ENCODE data around the gene TMPRSS13.
"Not testable (repeated sequence)": the region's sequence is repeated elsewhere in the genome, so short reads cannot be mapped to it uniquely, and the experiment has no call there.

Gene TMPRSS13

DNA sequence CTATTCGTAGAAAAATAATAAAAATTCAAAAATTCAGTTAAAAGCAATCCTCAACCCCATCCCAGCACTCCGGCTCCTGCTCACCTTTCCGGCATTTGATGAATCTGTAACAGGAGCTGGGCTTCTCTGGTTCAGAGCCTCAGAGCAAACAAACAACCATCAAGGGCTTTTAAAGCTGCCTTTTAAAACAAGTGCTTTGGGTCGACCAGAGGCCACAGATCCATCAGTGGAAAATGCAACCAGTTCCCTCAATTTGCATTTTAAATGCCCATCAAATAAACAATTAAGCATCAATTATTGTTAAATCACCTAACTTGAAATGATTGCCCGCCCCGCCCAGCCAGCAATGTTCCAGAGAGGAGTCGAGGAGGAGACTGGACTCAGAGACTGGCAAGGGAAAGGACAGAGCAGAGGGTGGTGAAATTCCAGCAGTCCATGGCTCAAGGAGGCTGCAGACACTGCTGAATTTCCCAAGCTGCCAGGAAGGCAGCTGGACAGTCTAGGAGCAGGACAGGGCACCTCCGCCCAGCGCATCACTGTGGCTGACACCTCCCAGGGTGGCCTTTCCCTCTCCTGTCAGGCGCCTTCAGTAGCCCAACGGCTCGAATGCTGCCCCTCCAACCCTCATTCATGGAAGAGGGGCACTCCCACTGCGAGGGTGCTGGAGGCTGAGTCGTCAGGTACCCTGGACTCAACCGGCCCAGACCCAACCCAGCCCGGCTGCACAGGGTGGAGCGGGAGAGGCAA is 60.2 kb downstream of the TMPRSS13 start:
- no peak overlapping the region for H4K91ac ChIP-seq (ENCODE audit: low read depth, low read length)
- H3K4me1 ChIP-seq (ENCODE audit: control insufficient read depth in 1 of 2, insufficient read depth in 2 of 2, low read length in 2 of 2), result peaks cover 0 to 5% of the 10 kb centered on the region in 2 experiments
- no peak overlapping the region for H3K9ac ChIP-seq (ENCODE audit: low read length)
- no peak for DNase-seq
- H2BK5ac ChIP-seq (ENCODE audit: low read depth, low read length, poor library complexity), result no peak overlapping the region
- WGBS (ENCODE audit: extremely low coverage, insufficient coverage, insufficient read length), result no CpG with 5 or more reads among the region's 17 CpGs
- H2AK5ac ChIP-seq (ENCODE audit: low read length), result no peak overlapping the region
- H3K4ac ChIP-seq (ENCODE audit: low read depth, low read length), result no peak overlapping the region
- H2BK12ac ChIP-seq (ENCODE audit: low read length), result no peak overlapping the region
- no peak overlapping the region for H3K23ac ChIP-seq (ENCODE audit: low read length)
- no peak overlapping the region for H3K4me3 ChIP-seq (ENCODE audit: low read depth, low read length)
- H4K12ac ChIP-seq (ENCODE audit: low read depth, low read length), result no peak overlapping the region
- no peak overlapping the region for H2BK120ac ChIP-seq (ENCODE audit: insufficient read depth, low read length, poor library complexity)
- H3K27me3 ChIP-seq (ENCODE audit: insufficient read depth, low read length), result peaks cover 4% of the 10 kb centered on the region
- H3K14ac ChIP-seq (ENCODE audit: low read length), result no peak overlapping the region
- no peak overlapping the region for H2AFZ ChIP-seq (ENCODE audit: insufficient read depth, low read length, poor library complexity)
- H3K9me3 ChIP-seq (ENCODE audit: insufficient read depth, low read depth, low read length), result no peaks in the 10 kb centered on the region
- H3K27ac ChIP-seq (ENCODE audit: low read depth, low read length), result no peak overlapping the region
- no peaks in the 10 kb centered on the region for H3K36me3 ChIP-seq (ENCODE audit: control insufficient read depth in 1 of 2, insufficient read depth in 2 of 2, low read length in 2 of 2)
- no peaks in the 10 kb centered on the region for H3K79me2 ChIP-seq (ENCODE audit: control insufficient read depth, insufficient read depth, low read length, poor library complexity)
- no peak overlapping the region for H3K4me2 ChIP-seq (ENCODE audit: low read length)
- no peak overlapping the region for H3K18ac ChIP-seq (ENCODE audit: low read length)
- no peak overlapping the region for H4K8ac ChIP-seq (ENCODE audit: low read depth, low read length)
- H3K79me1 ChIP-seq (ENCODE audit: low read length), result no peaks in the 10 kb centered on the region

- no peak for DNase-seq
- H2BK120ac ChIP-seq (ENCODE audit: insufficient read depth, low read length, poor library complexity), result no peak overlapping the region
- no peak overlapping the region for H3K9ac ChIP-seq (ENCODE audit: low read length)
- H2AFZ ChIP-seq (ENCODE audit: insufficient read depth, low read length, poor library complexity), result no peak overlapping the region
- peaks cover 0 to 5% of the 10 kb centered on the region in 2 experiments for H3K4me1 ChIP-seq (ENCODE audit: control insufficient read depth in 1 of 2, insufficient read depth in 2 of 2, low read length in 2 of 2)
- H3K14ac ChIP-seq (ENCODE audit: low read length), result no peak overlapping the region
- no peak overlapping the region for H3K4me3 ChIP-seq (ENCODE audit: low read depth, low read length)
- no peaks in the 10 kb centered on the region for H3K27me3 ChIP-seq (ENCODE audit: insufficient read depth, low read length)
- no peak overlapping the region for H4K8ac ChIP-seq (ENCODE audit: low read depth, low read length)
- no peak overlapping the region for H2AK5ac ChIP-seq (ENCODE audit: low read length)
- H3K4me2 ChIP-seq (ENCODE audit: low read length), result no peak overlapping the region
- H3K79me1 ChIP-seq (ENCODE audit: low read length), result no peaks in the 10 kb centered on the region
- H2BK12ac ChIP-seq (ENCODE audit: low read length), result no peak overlapping the region
- H3K23ac ChIP-seq (ENCODE audit: low read length), result no peak overlapping the region
- no peak overlapping the region for H4K91ac ChIP-seq (ENCODE audit: low read depth, low read length)
- no peak overlapping the region for H3K27ac ChIP-seq (ENCODE audit: low read depth, low read length)
- H3K79me2 ChIP-seq (ENCODE audit: control insufficient read depth, insufficient read depth, low read length, poor library complexity), result no peaks in the 10 kb centered on the region
- H3K4ac ChIP-seq (ENCODE audit: low read depth, low read length), result no peak overlapping the region
- H3K18ac ChIP-seq (ENCODE audit: low read length), result no peak overlapping the region
- no peaks in the 10 kb centered on the region for H3K36me3 ChIP-seq (ENCODE audit: control insufficient read depth in 1 of 2, insufficient read depth in 2 of 2, low read length in 2 of 2)
- no CpG with 5 or more reads among the region's 11 CpGs for WGBS (ENCODE audit: extremely low coverage, insufficient coverage, insufficient read length)
- H3K9me3 ChIP-seq (ENCODE audit: insufficient read depth, low read depth, low read length), result no peaks in the 10 kb centered on the region
- H4K12ac ChIP-seq (ENCODE audit: low read depth, low read length), result no peak overlapping the region
- H2BK5ac ChIP-seq (ENCODE audit: low read depth, low read length, poor library complexity), result no peak overlapping the region
Measured at GRCh38 chr11:117868088-117868487, 61.1 kb downstream of the TMPRSS13 start.

- H3K4me2 ChIP-seq (ENCODE audit: low read length), result no peak overlapping the region
- H2BK5ac ChIP-seq (ENCODE audit: low read depth, low read length, poor library complexity), result no peak overlapping the region
- H3K4me1 ChIP-seq (ENCODE audit: control insufficient read depth in 1 of 2, insufficient read depth in 2 of 2, low read length in 2 of 2), result peaks cover 0 to 5% of the 10 kb centered on the region in 2 experiments
- H3K9me3 ChIP-seq (ENCODE audit: insufficient read depth, low read depth, low read length), result peaks cover 5% of the 10 kb centered on the region
- H3K9ac ChIP-seq (ENCODE audit: low read length), result no peak overlapping the region
- H3K14ac ChIP-seq (ENCODE audit: low read length), result no peak overlapping the region
- no peaks in the 10 kb centered on the region for H3K79me1 ChIP-seq (ENCODE audit: low read length)
- H3K36me3 ChIP-seq (ENCODE audit: control insufficient read depth in 1 of 2, insufficient read depth in 2 of 2, low read length in 2 of 2), result no peaks in the 10 kb centered on the region
- H3K27ac ChIP-seq (ENCODE audit: low read depth, low read length), result no peak overlapping the region
- no peak overlapping the region for H3K18ac ChIP-seq (ENCODE audit: low read length)
- no peak overlapping the region for H4K12ac ChIP-seq (ENCODE audit: low read depth, low read length)
- H2AFZ ChIP-seq (ENCODE audit: insufficient read depth, low read length, poor library complexity), result no peak overlapping the region
- H3K79me2 ChIP-seq (ENCODE audit: control insufficient read depth, insufficient read depth, low read length, poor library complexity), result no peaks in the 10 kb centered on the region
- no peak overlapping the region for H4K8ac ChIP-seq (ENCODE audit: low read depth, low read length)
- no peak overlapping the region for H3K4ac ChIP-seq (ENCODE audit: low read depth, low read length)
- no peak for DNase-seq
- no peak overlapping the region for H2AK5ac ChIP-seq (ENCODE audit: low read length)
- H4K91ac ChIP-seq (ENCODE audit: low read depth, low read length), result no peak overlapping the region
- H2BK12ac ChIP-seq (ENCODE audit: low read length), result no peak overlapping the region
- H3K4me3 ChIP-seq (ENCODE audit: low read depth, low read length), result no peak overlapping the region
- no CpG with 5 or more reads among the region's 5 CpGs for WGBS (ENCODE audit: extremely low coverage, insufficient coverage, insufficient read length)
- no peak overlapping the region for H3K23ac ChIP-seq (ENCODE audit: low read length)
- no peaks in the 10 kb centered on the region for H3K27me3 ChIP-seq (ENCODE audit: insufficient read depth, low read length)
- no peak overlapping the region for H2BK120ac ChIP-seq (ENCODE audit: insufficient read depth, low read length, poor library complexity)
Measured at GRCh38 chr11:117866526-117866925, 62.7 kb downstream of the TMPRSS13 start.

GRCh38 chr11:117865546-117865945 is 63.7 kb downstream of the TMPRSS13 start:
- H2BK5ac ChIP-seq (ENCODE audit: low read depth, low read length, poor library complexity); H2BK120ac ChIP-seq (ENCODE audit: insufficient read depth, low read length, poor library complexity); H3K9ac ChIP-seq (ENCODE audit: low read length); H4K91ac ChIP-seq (ENCODE audit: low read depth, low read length); H4K12ac ChIP-seq (ENCODE audit: low read depth, low read length); H3K18ac ChIP-seq (ENCODE audit: low read length); H2AFZ ChIP-seq (ENCODE audit: insufficient read depth, low read length, poor library complexity); H3K4me2 ChIP-seq (ENCODE audit: low read length); H3K4ac ChIP-seq (ENCODE audit: low read depth, low read length); H3K4me1 ChIP-seq (ENCODE audit: control insufficient read depth in 1 of 2, insufficient read depth in 2 of 2, low read length in 2 of 2); H3K27me3 ChIP-seq (ENCODE audit: insufficient read depth, low read length); H3K36me3 ChIP-seq (ENCODE audit: control insufficient read depth in 1 of 2, insufficient read depth in 2 of 2, low read length in 2 of 2); H3K79me2 ChIP-seq (ENCODE audit: control insufficient read depth, insufficient read depth, low read length, poor library complexity); H2AK5ac ChIP-seq (ENCODE audit: low read length); H3K14ac ChIP-seq (ENCODE audit: low read length); DNase-seq; H3K9me3 ChIP-seq (ENCODE audit: insufficient read depth, low read depth, low read length); H3K79me1 ChIP-seq (ENCODE audit: low read length); H4K8ac ChIP-seq (ENCODE audit: low read depth, low read length); H3K23ac ChIP-seq (ENCODE audit: low read length); H3K27ac ChIP-seq (ENCODE audit: low read depth, low read length); H3K4me3 ChIP-seq (ENCODE audit: low read depth, low read length); H2BK12ac ChIP-seq (ENCODE audit: low read length): not testable (repeated sequence)
- WGBS (ENCODE audit: extremely low coverage, insufficient coverage, insufficient read length), result no CpG with 5 or more reads among the region's 13 CpGs

All from trophoblast cell (in vitro differentiated cells and primary cell).